WERI-Rb-1 (cell line): ENCODE measurements around the gene RIPPLY3.

ENCODE experiments used
- DNase-seq: peaks from one replicate; pipeline ENCODE4 v3.0.0-alpha.2; 2020
- H3K27ac ChIP-seq: fragments of 250-450 bp; sonication (Bioruptor Pico); 2 replicates; pipeline ENCODE4 v1.5.1; 2020; ENCODE audit warnings: mild to moderate bottlenecking, moderate library complexity
- H3K27me3 ChIP-seq: fragments of 250-450 bp; sonication (Bioruptor Pico); 2 replicates; pipeline ENCODE4 v1.5.1; 2021; ENCODE audit warnings: mild to moderate bottlenecking, low read depth, moderate library complexity; ENCODE audit not compliant: insufficient read depth, severe bottlenecking
- H3K36me3 ChIP-seq: fragments of 250-450 bp; sonication (Bioruptor Pico); 2 replicates; pipeline ENCODE4 v1.5.1; 2020; ENCODE audit warnings: mild to moderate bottlenecking, moderate library complexity
- H3K4me3 ChIP-seq: 2 replicates; pipeline ENCODE4 v1.5.1; 2011; ENCODE audit warnings: low read depth, mild to moderate bottlenecking, control low read depth, low read length
- H3K9me3 ChIP-seq: fragments of 250-450 bp; sonication (Bioruptor Pico); 2 replicates; pipeline ENCODE4 v1.5.1; 2021; ENCODE audit warnings: mild to moderate bottlenecking, moderate library complexity; ENCODE audit not compliant: severe bottlenecking
- TF ChIP-seq, protein P1 (sequence below): IDR thresholded peaks from 2 replicates; pipeline ENCODE4 v1.5.1; 2011; ENCODE audit warnings: low read depth, mild to moderate bottlenecking, control low read depth, inconsistent platforms, low read length

Gene RIPPLY3

DNA sequence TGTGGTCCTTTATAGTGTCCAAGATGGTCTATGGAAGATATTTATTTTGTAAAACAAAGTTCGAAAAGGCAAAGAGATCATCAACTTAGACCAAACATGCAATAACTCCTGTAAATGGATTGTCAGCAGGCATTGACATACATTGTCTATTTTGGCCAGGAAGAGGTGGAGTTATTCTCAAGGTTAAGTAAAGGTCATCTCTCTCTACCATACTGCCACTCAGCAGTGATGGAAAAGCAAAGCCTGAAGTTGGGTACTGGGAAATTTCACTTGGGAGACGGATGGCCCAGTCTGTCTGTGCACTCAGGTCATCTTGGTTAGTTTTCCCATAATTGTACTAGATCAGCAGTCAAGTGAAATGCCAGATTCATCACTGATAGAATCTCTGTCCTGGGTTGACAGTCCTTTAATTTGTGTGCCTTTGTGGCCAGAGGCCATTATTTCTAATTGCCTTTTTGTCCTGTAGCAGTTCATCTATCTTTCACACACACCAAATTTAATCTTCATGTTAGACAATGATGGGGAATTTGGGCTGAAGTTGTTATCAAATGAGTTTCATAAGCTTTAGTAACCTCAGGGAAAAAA is 48.9 kb downstream of the RIPPLY3 start:
- Histone ChIP-seq H3K9me3 (peaks cover 8% of the 10 kb centered on the region), H3K27ac (no peak overlapping the region)
- TF ChIP-seq, protein P1, sequence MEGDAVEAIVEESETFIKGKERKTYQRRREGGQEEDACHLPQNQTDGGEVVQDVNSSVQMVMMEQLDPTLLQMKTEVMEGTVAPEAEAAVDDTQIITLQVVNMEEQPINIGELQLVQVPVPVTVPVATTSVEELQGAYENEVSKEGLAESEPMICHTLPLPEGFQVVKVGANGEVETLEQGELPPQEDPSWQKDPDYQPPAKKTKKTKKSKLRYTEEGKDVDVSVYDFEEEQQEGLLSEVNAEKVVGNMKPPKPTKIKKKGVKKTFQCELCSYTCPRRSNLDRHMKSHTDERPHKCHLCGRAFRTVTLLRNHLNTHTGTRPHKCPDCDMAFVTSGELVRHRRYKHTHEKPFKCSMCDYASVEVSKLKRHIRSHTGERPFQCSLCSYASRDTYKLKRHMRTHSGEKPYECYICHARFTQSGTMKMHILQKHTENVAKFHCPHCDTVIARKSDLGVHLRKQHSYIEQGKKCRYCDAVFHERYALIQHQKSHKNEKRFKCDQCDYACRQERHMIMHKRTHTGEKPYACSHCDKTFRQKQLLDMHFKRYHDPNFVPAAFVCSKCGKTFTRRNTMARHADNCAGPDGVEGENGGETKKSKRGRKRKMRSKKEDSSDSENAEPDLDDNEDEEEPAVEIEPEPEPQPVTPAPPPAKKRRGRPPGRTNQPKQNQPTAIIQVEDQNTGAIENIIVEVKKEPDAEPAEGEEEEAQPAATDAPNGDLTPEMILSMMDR = no peak

DNA sequence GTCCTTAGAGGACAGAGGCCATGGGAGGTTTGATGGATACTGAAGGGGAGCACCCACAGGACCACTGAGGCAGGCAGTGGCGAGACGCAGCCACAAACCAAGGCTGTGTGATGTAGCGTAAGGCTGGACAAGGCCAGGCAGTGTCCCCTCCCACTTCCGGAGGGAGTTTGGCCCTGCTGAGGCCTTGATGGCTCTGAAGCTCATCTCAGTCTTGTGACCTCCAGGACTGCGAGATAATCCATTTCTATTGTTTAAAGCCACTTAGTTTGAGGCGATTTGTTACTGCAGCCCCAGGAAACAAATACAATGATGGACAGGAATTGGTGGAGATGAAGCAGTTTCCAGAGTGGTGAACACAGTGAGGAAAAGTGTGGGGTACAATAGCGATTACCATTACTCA is 51.1 kb downstream of the RIPPLY3 start:
- TF ChIP-seq, protein P1 = no peak
- Histone ChIP-seq H3K9me3 (peaks cover 8% of the 10 kb centered on the region), H3K27me3 (no peaks in the 10 kb centered on the region), H3K36me3 (no peaks in the 10 kb centered on the region), H3K27ac (no peak overlapping the region; the same call in 1 of the 2 replicates), H3K4me3 (no peak overlapping the region)
- DNase-seq = peak; percentile 56

More for the DNA sequence above, 48.9 kb downstream of the RIPPLY3 start:
- no peak for DNase-seq
- Histone ChIP-seq H3K27me3 (no peaks in the 10 kb centered on the region), H3K4me3 (no peak overlapping the region), H3K36me3 (no peaks in the 10 kb centered on the region)

DNA sequence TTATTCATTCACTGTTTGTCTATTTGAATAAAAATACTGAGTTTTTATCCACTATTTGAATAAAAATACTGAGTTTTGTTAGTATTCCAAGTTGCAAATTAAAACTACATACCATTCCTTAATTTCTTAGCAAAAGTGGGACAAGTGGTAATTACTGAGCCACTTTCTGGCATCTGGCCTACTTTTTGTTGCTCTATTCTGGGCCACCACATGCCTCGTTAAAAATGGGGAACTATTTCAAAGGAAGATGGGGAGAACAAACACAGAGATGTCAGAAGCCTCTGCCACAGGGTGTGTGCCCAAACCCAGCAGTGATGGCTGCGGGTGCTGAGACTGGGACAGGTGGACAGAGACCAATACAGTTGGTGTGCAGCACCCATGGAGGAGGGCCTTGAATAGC is 51.8 kb downstream of the RIPPLY3 start:
- H3K4me3 ChIP-seq = no peak overlapping the region
- DNase-seq = no peak

DNA sequence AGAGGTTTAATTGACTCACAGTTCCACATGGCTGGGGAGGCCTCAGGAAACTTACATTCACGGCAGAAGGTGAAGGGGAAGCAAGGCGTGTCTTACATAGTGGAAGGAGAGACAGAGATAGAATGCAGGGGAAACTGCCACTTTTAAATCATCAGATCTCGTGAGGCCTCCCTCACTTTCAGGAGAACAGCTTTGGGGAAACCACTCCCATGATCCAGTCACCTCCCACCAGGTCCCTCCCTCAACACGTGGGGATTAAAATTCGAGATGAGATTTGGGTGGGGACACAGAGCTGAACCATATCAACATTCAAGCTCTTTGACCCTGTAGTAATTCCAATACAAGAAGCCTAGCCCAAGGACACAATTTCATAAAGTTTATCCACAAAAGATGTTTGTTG is 52.7 kb downstream of the RIPPLY3 start:
- H3K27me3 ChIP-seq = no peaks in the 10 kb centered on the region
- H3K27ac ChIP-seq = no peak overlapping the region
- H3K9me3 ChIP-seq = peaks cover 8% of the 10 kb centered on the region
- DNase-seq = no peak
- TF ChIP-seq, protein P1 = no peak
- no peak overlapping the region for H3K4me3 ChIP-seq
- H3K36me3 ChIP-seq = no peaks in the 10 kb centered on the region

More for the DNA sequence above, 51.8 kb downstream of the RIPPLY3 start:
- peaks cover 8% of the 10 kb centered on the region for H3K9me3 ChIP-seq
- H3K27ac ChIP-seq = no peak overlapping the region
- H3K36me3 ChIP-seq = no peaks in the 10 kb centered on the region
- TF ChIP-seq, protein P1 = no peak
- no peaks in the 10 kb centered on the region for H3K27me3 ChIP-seq

DNA sequence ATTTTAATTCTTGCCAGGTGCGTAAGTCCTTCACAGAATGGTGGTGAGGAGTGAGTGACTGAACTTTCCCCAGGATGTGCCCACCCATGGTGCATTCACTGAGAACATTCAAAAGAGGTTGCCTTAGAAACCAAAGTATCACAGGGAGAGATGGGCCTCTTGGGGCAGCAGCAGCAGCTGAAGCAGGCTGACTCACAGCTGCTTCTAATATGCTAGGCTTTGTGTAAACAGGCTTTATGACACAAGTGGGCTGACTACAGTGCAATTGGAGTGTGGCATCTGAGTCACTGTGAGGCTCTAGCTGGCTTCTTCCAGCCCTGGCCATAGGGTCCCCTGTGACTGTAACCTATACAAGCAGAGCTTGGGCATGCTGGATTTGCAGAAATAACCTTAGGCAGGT is 53.8 kb downstream of the RIPPLY3 start:
- peak; percentile 62 for DNase-seq
- peak overlapping the region; percentile 3; the same call in 1 of the 2 replicates for H3K27ac ChIP-seq

More for the DNA sequence above, 53.8 kb downstream of the RIPPLY3 start:
- TF ChIP-seq, protein P1 = 0 out of 2 replicates have a peak, but pooled peaks have one; percentile 11
- Histone ChIP-seq H3K27me3 (no peaks in the 10 kb centered on the region), H3K36me3 (peaks cover 3% of the 10 kb centered on the region; the same call in 1 of the 2 replicates), H3K9me3 (peaks cover 8% of the 10 kb centered on the region), H3K4me3 (no peak overlapping the region)
